ENCODE results near the gene DACH2. TPM values are rescaled to one million over a fixed set of nuclear protein-coding genes. Genes with fewer than 3 reads are reported as not detected.

Gene DACH2
- total RNA-seq, 1 experiment from 2014 or later = not detected

- TF ChIP-seq, protein P1, sequence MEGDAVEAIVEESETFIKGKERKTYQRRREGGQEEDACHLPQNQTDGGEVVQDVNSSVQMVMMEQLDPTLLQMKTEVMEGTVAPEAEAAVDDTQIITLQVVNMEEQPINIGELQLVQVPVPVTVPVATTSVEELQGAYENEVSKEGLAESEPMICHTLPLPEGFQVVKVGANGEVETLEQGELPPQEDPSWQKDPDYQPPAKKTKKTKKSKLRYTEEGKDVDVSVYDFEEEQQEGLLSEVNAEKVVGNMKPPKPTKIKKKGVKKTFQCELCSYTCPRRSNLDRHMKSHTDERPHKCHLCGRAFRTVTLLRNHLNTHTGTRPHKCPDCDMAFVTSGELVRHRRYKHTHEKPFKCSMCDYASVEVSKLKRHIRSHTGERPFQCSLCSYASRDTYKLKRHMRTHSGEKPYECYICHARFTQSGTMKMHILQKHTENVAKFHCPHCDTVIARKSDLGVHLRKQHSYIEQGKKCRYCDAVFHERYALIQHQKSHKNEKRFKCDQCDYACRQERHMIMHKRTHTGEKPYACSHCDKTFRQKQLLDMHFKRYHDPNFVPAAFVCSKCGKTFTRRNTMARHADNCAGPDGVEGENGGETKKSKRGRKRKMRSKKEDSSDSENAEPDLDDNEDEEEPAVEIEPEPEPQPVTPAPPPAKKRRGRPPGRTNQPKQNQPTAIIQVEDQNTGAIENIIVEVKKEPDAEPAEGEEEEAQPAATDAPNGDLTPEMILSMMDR (IDR thresholded peaks at IDR 0.05; ENCODE audit: unreplicated experiment) = no peak
- Mint-ChIP-seq H3K27me3 (ENCODE audit: unreplicated experiment) (no peaks in the 10 kb centered on the region), H3K36me3 (ENCODE audit: insufficient read depth, unreplicated experiment) (peaks cover 4% of the 10 kb centered on the region), H3K4me3 (ENCODE audit: low read depth, unreplicated experiment) (no peak overlapping the region), H3K9me3 (ENCODE audit: low read depth, unreplicated experiment) (peaks cover 9% of the 10 kb centered on the region), H3K4me1 (ENCODE audit: low read depth, unreplicated experiment) (no peaks in the 10 kb centered on the region), H3K27ac (ENCODE audit: unreplicated experiment) (no peak overlapping the region)
- DNase-seq = no peak
- no TSS peak for BruUV-seq (replicated peaks)
- CTCF ChIA-PET = no interaction called here
- intact Hi-C loops (cut with micrococcal nuclease; ENCODE audit: unreplicated experiment) = no loop called here
Observed at GRCh38 chrX:86121916-86122315, 26.3 kb upstream of the DACH2 start.

DNA sequence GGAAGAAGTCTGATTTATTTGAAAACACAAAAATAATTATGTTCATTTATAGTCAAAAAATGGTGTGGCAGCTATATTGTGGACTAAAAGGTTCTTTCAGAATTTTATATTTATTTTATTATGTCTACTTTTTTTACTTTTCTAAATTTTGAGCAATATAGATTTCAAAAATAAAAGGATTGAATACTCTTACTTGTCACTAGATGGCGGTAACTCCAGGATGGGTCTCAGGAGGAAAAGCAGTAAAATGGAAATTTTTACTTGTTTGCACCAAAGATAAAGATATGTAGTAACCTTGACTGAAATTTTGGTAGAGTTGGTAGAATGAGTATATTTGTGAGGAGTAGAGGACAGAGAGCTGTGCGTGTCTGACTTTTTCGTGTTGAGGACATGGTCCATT is 14.5 kb upstream of the DACH2 start:
- H3K9me3 Mint-ChIP-seq (ENCODE audit: low read depth, unreplicated experiment) = no peaks in the 10 kb centered on the region
- BruUV-seq (replicated peaks) = no TSS peak
- H3K27me3 Mint-ChIP-seq (ENCODE audit: unreplicated experiment) = no peaks in the 10 kb centered on the region
- TF ChIP-seq, protein P1 (IDR thresholded peaks at IDR 0.05; ENCODE audit: unreplicated experiment) = no peak
- H3K4me3 Mint-ChIP-seq (ENCODE audit: low read depth, unreplicated experiment) = no peak overlapping the region
- intact Hi-C loops (cut with micrococcal nuclease; ENCODE audit: unreplicated experiment) = no loop called here
- no peak for DNase-seq
- CTCF ChIA-PET = no interaction called here
- no peaks in the 10 kb centered on the region for H3K4me1 Mint-ChIP-seq (ENCODE audit: low read depth, unreplicated experiment)
- H3K36me3 Mint-ChIP-seq (ENCODE audit: insufficient read depth, unreplicated experiment) = no peaks in the 10 kb centered on the region
- no peak overlapping the region for H3K27ac Mint-ChIP-seq (ENCODE audit: unreplicated experiment)

DNA sequence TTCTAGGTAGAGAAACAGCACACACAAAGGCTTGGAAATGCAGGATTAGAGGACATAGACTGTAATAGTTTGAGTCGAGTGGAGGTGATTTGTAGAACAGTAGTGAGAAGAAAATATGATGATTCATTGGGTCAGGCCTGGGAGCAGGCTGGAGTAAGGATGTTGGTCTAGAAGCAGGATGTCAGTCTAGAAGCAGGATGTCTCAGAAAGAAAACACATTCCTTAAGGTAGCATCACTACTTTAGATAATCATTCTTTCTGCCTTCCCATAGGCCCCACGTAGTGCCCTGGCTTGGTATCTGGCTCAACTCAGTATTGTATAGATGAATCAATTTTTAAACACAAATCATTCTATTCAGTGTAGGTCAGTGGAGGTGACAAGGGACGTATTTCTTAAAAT is 11.2 kb upstream of the DACH2 start:
- intact Hi-C loops (cut with micrococcal nuclease; ENCODE audit: unreplicated experiment) = no loop called here
- no peak overlapping the region for H3K27ac Mint-ChIP-seq (ENCODE audit: unreplicated experiment)
- no peaks in the 10 kb centered on the region for H3K4me1 Mint-ChIP-seq (ENCODE audit: low read depth, unreplicated experiment)
- H3K36me3 Mint-ChIP-seq (ENCODE audit: insufficient read depth, unreplicated experiment) = no peaks in the 10 kb centered on the region
- CTCF ChIA-PET = no interaction called here
- no TSS peak for BruUV-seq (replicated peaks)
- DNase-seq = no peak
- H3K27me3 Mint-ChIP-seq (ENCODE audit: unreplicated experiment) = no peaks in the 10 kb centered on the region
- TF ChIP-seq, protein P1 (IDR thresholded peaks at IDR 0.05; ENCODE audit: unreplicated experiment) = no peak
- H3K4me3 Mint-ChIP-seq (ENCODE audit: low read depth, unreplicated experiment) = no peak overlapping the region
- no peaks in the 10 kb centered on the region for H3K9me3 Mint-ChIP-seq (ENCODE audit: low read depth, unreplicated experiment)

- TF ChIP-seq, protein P1 (IDR thresholded peaks at IDR 0.05; ENCODE audit: unreplicated experiment) = no peak
- no peaks in the 10 kb centered on the region for H3K27me3 Mint-ChIP-seq (ENCODE audit: unreplicated experiment)
- no peaks in the 10 kb centered on the region for H3K4me1 Mint-ChIP-seq (ENCODE audit: low read depth, unreplicated experiment)
- H3K36me3 Mint-ChIP-seq (ENCODE audit: insufficient read depth, unreplicated experiment) = no peaks in the 10 kb centered on the region
- no peak for DNase-seq
- intact Hi-C loops (cut with micrococcal nuclease; ENCODE audit: unreplicated experiment) = no loop called here
- H3K9me3 Mint-ChIP-seq (ENCODE audit: low read depth, unreplicated experiment) = peaks cover 3% of the 10 kb centered on the region
- CTCF ChIA-PET = no interaction called here
- no peak overlapping the region for H3K27ac Mint-ChIP-seq (ENCODE audit: unreplicated experiment)
- H3K4me3 Mint-ChIP-seq (ENCODE audit: low read depth, unreplicated experiment) = no peak overlapping the region
- no TSS peak for BruUV-seq (replicated peaks)
Observed at GRCh38 chrX:86141786-86142185, 6.5 kb upstream of the DACH2 start.

GRCh38 chrX:86146102-86146501 is 2.1 kb upstream of the DACH2 start:
- intact Hi-C loops (cut with micrococcal nuclease; ENCODE audit: unreplicated experiment) = no loop called here
- no peaks in the 10 kb centered on the region for H3K36me3 Mint-ChIP-seq (ENCODE audit: insufficient read depth, unreplicated experiment)
- peaks cover 7% of the 10 kb centered on the region for H3K9me3 Mint-ChIP-seq (ENCODE audit: low read depth, unreplicated experiment)
- TF ChIP-seq, protein P1 (IDR thresholded peaks at IDR 0.05; ENCODE audit: unreplicated experiment) = no peak
- H3K27ac Mint-ChIP-seq (ENCODE audit: unreplicated experiment) = no peak overlapping the region
- H3K27me3 Mint-ChIP-seq (ENCODE audit: unreplicated experiment) = peaks cover 8% of the 10 kb centered on the region
- BruUV-seq (replicated peaks) = no TSS peak
- H3K4me3 Mint-ChIP-seq (ENCODE audit: low read depth, unreplicated experiment) = no peak overlapping the region
- no peaks in the 10 kb centered on the region for H3K4me1 Mint-ChIP-seq (ENCODE audit: low read depth, unreplicated experiment)
- DNase-seq = no peak
- CTCF ChIA-PET = no interaction called here

All from Calu3 (cell line).